Measurements from ENCODE around the gene AMPD1. TPM values are rescaled to one million over a fixed set of nuclear protein-coding genes. Genes with fewer than 3 reads are reported as not detected.

The AMPD1 gene
- total and polyA plus RNA-seq, 10 of the 15 experiments (the other 5 are each of a cell fraction or from before 2014, with no cell fraction given), result 0.12 to 0.30 (median 0.14) TPM; not detected in 7

DNA sequence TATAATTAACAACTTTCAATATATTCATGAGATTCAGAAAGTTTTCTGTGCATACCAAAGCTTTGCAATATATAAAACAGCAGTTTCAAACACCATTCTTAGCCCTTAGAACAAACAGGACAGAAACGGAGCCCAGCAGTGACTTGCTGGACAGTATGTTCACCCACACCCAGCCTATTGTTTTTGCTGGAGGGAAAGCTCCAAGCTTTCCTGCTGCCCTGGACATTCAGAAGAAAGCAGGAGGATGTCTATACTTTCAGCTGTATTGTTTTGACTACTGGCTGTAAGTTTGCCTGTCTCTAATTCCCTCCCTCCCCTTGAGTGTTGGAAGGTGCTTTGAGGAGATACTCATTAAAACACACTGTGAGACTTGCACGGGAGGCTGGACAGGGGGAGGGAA is 35.1 kb downstream of the AMPD1 start:
- no peak overlapping the region for H3K27ac ChIP-seq (ENCODE audit: control insufficient read depth, insufficient read depth)
- no peaks in the 10 kb centered on the region for H3K36me3 ChIP-seq (ENCODE audit: control insufficient read depth in 2 of 2, insufficient read depth in 2 of 2, low read length in 1 of 2)
- intact Hi-C loops (cut with micrococcal nuclease; ENCODE audit: unreplicated experiment), result no loop called here
- ChIA-PET POLR2A (interaction anchor here (0.6 kb wide), 2 partner anchors 286 to 1109 kb away, joined by 3 read pairs; no protein-coding TSS in a partner anchor), SMC1A (ENCODE audit: uncharacterized antibody, unreplicated experiment) (no interaction called here), RAD21 (ENCODE audit: unreplicated experiment) (interaction anchor here (1.6 kb wide), 1 partner anchor 9 kb away, joined by 3 read pairs; no protein-coding TSS in a partner anchor), CTCF (interaction anchor here (0.6 to 1.3 kb wide), 4 partner anchors 11 to 96 kb away, joined by 3 to 4 read pairs (median 4); no protein-coding TSS in a partner anchor)
- H3K4me1 ChIP-seq (ENCODE audit: control insufficient read depth, insufficient read depth, low read length), result no peaks in the 10 kb centered on the region
- no peaks in the 10 kb centered on the region for H3K9me3 ChIP-seq (replicated peaks; ENCODE audit: control insufficient read depth, insufficient read depth, low read length)
- DNase-seq (ENCODE audit: low read depth, low spot score) (no peak), FAIRE-seq (no peak), ATAC-seq (no peak)
- WGBS (ENCODE audit: insufficient coverage, insufficient replicate concordance, low lambda C conversion rate, missing lambda C conversion rate), result 25% methylated on average over 2 of the region's 2 CpGs
- BruUV-seq (replicated peaks), result no TSS peak
- H3K4me2 ChIP-seq (ENCODE audit: control insufficient read depth, insufficient read depth), result no peak overlapping the region
- no peaks in the 10 kb centered on the region for H4K20me1 ChIP-seq (ENCODE audit: control insufficient read depth, insufficient read depth)
- in situ Hi-C loops (cut with MboI), result no loop called here
- H3K79me2 ChIP-seq (ENCODE audit: control insufficient read depth, insufficient read depth, low read length), result no peaks in the 10 kb centered on the region
- H2AFZ ChIP-seq (ENCODE audit: control insufficient read depth, low read depth, low read length), result no peak overlapping the region
- 0 out of 4 replicates have a peak, but pooled peaks cover 0 to 3% of the 10 kb centered on the region in 2 experiments for H3K27me3 ChIP-seq (replicated peaks in 1 of 2; ENCODE audit: control insufficient read depth in 2 of 2, insufficient read depth in 2 of 2, low read length in 1 of 2)
- no peak overlapping the region for H3K9ac ChIP-seq (ENCODE audit: control insufficient read depth, insufficient read depth, low read length)
- no peak overlapping the region for H3K4me3 ChIP-seq
- TF ChIP-seq, protein P1, sequence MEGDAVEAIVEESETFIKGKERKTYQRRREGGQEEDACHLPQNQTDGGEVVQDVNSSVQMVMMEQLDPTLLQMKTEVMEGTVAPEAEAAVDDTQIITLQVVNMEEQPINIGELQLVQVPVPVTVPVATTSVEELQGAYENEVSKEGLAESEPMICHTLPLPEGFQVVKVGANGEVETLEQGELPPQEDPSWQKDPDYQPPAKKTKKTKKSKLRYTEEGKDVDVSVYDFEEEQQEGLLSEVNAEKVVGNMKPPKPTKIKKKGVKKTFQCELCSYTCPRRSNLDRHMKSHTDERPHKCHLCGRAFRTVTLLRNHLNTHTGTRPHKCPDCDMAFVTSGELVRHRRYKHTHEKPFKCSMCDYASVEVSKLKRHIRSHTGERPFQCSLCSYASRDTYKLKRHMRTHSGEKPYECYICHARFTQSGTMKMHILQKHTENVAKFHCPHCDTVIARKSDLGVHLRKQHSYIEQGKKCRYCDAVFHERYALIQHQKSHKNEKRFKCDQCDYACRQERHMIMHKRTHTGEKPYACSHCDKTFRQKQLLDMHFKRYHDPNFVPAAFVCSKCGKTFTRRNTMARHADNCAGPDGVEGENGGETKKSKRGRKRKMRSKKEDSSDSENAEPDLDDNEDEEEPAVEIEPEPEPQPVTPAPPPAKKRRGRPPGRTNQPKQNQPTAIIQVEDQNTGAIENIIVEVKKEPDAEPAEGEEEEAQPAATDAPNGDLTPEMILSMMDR (IDR thresholded peaks at IDR 0.05 in 2 of 3, conservative IDR thresholded peaks at IDR 0.05 in 1 of 3; ENCODE audit: control insufficient read depth in 2 of 3, extremely low read depth in 1 of 3, insufficient read depth in 1 of 3, low read depth in 3 of 3, low read length in 3 of 3), result no peak
- TF ChIP-seq, protein P2, sequence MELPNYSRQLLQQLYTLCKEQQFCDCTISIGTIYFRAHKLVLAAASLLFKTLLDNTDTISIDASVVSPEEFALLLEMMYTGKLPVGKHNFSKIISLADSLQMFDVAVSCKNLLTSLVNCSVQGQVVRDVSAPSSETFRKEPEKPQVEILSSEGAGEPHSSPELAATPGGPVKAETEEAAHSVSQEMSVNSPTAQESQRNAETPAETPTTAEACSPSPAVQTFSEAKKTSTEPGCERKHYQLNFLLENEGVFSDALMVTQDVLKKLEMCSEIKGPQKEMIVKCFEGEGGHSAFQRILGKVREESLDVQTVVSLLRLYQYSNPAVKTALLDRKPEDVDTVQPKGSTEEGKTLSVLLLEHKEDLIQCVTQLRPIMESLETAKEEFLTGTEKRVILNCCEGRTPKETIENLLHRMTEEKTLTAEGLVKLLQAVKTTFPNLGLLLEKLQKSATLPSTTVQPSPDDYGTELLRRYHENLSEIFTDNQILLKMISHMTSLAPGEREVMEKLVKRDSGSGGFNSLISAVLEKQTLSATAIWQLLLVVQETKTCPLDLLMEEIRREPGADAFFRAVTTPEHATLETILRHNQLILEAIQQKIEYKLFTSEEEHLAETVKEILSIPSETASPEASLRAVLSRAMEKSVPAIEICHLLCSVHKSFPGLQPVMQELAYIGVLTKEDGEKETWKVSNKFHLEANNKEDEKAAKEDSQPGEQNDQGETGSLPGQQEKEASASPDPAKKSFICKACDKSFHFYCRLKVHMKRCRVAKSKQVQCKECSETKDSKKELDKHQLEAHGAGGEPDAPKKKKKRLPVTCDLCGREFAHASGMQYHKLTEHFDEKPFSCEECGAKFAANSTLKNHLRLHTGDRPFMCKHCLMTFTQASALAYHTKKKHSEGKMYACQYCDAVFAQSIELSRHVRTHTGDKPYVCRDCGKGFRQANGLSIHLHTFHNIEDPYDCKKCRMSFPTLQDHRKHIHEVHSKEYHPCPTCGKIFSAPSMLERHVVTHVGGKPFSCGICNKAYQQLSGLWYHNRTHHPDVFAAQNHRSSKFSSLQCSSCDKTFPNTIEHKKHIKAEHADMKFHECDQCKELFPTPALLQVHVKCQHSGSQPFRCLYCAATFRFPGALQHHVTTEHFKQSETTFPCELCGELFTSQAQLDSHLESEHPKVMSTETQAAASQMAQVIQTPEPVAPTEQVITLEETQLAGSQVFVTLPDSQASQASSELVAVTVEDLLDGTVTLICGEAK (IDR thresholded peaks at IDR 0.05; ENCODE audit: borderline replicate concordance), result no peak
- TF ChIP-seq, protein P3, sequence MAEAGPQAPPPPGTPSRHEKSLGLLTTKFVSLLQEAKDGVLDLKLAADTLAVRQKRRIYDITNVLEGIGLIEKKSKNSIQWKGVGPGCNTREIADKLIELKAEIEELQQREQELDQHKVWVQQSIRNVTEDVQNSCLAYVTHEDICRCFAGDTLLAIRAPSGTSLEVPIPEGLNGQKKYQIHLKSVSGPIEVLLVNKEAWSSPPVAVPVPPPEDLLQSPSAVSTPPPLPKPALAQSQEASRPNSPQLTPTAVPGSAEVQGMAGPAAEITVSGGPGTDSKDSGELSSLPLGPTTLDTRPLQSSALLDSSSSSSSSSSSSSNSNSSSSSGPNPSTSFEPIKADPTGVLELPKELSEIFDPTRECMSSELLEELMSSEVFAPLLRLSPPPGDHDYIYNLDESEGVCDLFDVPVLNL (IDR thresholded peaks at IDR 0.05; ENCODE audit: low read depth, low read length), result no peak
- TF ChIP-seq TARDBP (IDR thresholded peaks at IDR 0.05; ENCODE audit: borderline replicate concordance), result no peak
- TF ChIP-seq CREB1 (IDR thresholded peaks at IDR 0.05; ENCODE audit: low read depth), result no peak
- no peak for TF ChIP-seq SMAD1 (IDR thresholded peaks at IDR 0.05; ENCODE audit: low read depth, partially characterized antibody)
- TF ChIP-seq IKZF1 (conservative IDR thresholded peaks at IDR 0.05), result no peak
- no peak for TF ChIP-seq ZBED1 (IDR thresholded peaks at IDR 0.05; ENCODE audit: borderline replicate concordance)

All from GM12878 (cell line).